ENCODE results near the gene CPM. TPM values are rescaled to one million over a fixed set of nuclear protein-coding genes. Genes with fewer than 3 reads are reported as not detected.
A peak's percentile ranks its signal among the peaks of the same experiment; 100 is the strongest.
"Not testable (repeated sequence)": the region's sequence is repeated elsewhere in the genome, so short reads cannot be mapped to it uniquely, and the experiment has no call there.

The CPM gene
- total RNA-seq, 1 donor from 2014 or later, result not detected

GRCh38 chr12:68815232-68815927 lies 117.6 kb downstream of the CPM start:
- H3K36me3 Mint-ChIP-seq (ENCODE audit: low read depth), result peaks cover 5% of the 10 kb centered on the region
- no peaks in the 10 kb centered on the region for H3K27me3 Mint-ChIP-seq (ENCODE audit: low read depth)
- TF ChIP-seq CTCF (conservative IDR thresholded peaks at IDR 0.05), result no peak
- DNase-seq (ENCODE audit: low read depth, low spot score), result no peak
- H3K4me3 Mint-ChIP-seq, result no peak overlapping the region
- no peak overlapping the region for H3K27ac Mint-ChIP-seq (ENCODE audit: unreplicated experiment)
- H3K9me3 Mint-ChIP-seq, result no peaks in the 10 kb centered on the region
- peaks cover 5% of the 10 kb centered on the region for H3K4me1 Mint-ChIP-seq

GRCh38 chr12:68814490-68815231 lies 118.3 kb downstream of the CPM start:
- no peak for TF ChIP-seq CTCF (conservative IDR thresholded peaks at IDR 0.05)
- no peak for DNase-seq (ENCODE audit: low read depth, low spot score)
- peaks cover 5% of the 10 kb centered on the region for H3K4me1 Mint-ChIP-seq
- no peaks in the 10 kb centered on the region for H3K27me3 Mint-ChIP-seq (ENCODE audit: low read depth)
- H3K36me3 Mint-ChIP-seq (ENCODE audit: low read depth), result peaks cover 7% of the 10 kb centered on the region
- no peak overlapping the region for H3K4me3 Mint-ChIP-seq
- no peak overlapping the region for H3K27ac Mint-ChIP-seq (ENCODE audit: unreplicated experiment)
- no peaks in the 10 kb centered on the region for H3K9me3 Mint-ChIP-seq

- H3K9me3 Mint-ChIP-seq, result no peaks in the 10 kb centered on the region
- H3K27me3 Mint-ChIP-seq (ENCODE audit: low read depth), result no peaks in the 10 kb centered on the region
- DNase-seq (ENCODE audit: low read depth, low spot score), result no peak
- no peak overlapping the region for H3K27ac Mint-ChIP-seq (ENCODE audit: unreplicated experiment)
- peaks cover 10% of the 10 kb centered on the region for H3K36me3 Mint-ChIP-seq (ENCODE audit: low read depth)
- peak overlapping the region; percentile 38 for H3K4me3 Mint-ChIP-seq
- peaks cover 14% of the 10 kb centered on the region for H3K4me1 Mint-ChIP-seq
- no peak for TF ChIP-seq CTCF (conservative IDR thresholded peaks at IDR 0.05)
Measured at GRCh38 chr12:68813242-68813593, 119.8 kb downstream of the CPM start.

- no peaks in the 10 kb centered on the region for H3K9me3 Mint-ChIP-seq
- no peak for DNase-seq (ENCODE audit: low read depth, low spot score)
- H3K27me3 Mint-ChIP-seq (ENCODE audit: low read depth), result no peaks in the 10 kb centered on the region
- peaks cover 14% of the 10 kb centered on the region for H3K4me1 Mint-ChIP-seq
- H3K36me3 Mint-ChIP-seq (ENCODE audit: low read depth), result peaks cover 10% of the 10 kb centered on the region
- TF ChIP-seq CTCF (conservative IDR thresholded peaks at IDR 0.05), result no peak
- no peak overlapping the region for H3K27ac Mint-ChIP-seq (ENCODE audit: unreplicated experiment)
- peak overlapping the region; percentile 38 for H3K4me3 Mint-ChIP-seq
Measured at GRCh38 chr12:68812553-68813241, 120.3 kb downstream of the CPM start.

GRCh38 chr12:68811573-68811972 lies 121.4 kb downstream of the CPM start:
- H3K4me1 Mint-ChIP-seq, result peaks cover 20% of the 10 kb centered on the region
- H3K36me3 Mint-ChIP-seq (ENCODE audit: low read depth), result peaks cover 10% of the 10 kb centered on the region
- H3K4me3 Mint-ChIP-seq, result peak overlapping the region; percentile 37
- H3K27ac Mint-ChIP-seq (ENCODE audit: unreplicated experiment); H3K9me3 Mint-ChIP-seq; H3K27me3 Mint-ChIP-seq (ENCODE audit: low read depth); DNase-seq (ENCODE audit: low read depth, low spot score): not testable (repeated sequence)

- not testable (repeated sequence) for DNase-seq (ENCODE audit: low read depth, low spot score); H3K36me3 Mint-ChIP-seq (ENCODE audit: low read depth); H3K27me3 Mint-ChIP-seq (ENCODE audit: low read depth); H3K9me3 Mint-ChIP-seq; H3K27ac Mint-ChIP-seq (ENCODE audit: unreplicated experiment)
- peaks cover 20% of the 10 kb centered on the region for H3K4me1 Mint-ChIP-seq
- peak overlapping the region; percentile 99 for H3K4me3 Mint-ChIP-seq
Measured at GRCh38 chr12:68810027-68810389, 123.0 kb downstream of the CPM start.

Measured in neural crest cell (in vitro differentiated cells).